Measurements from ENCODE around the gene GSTM1.
"Not testable (repeated sequence)": the region's sequence is repeated elsewhere in the genome, so short reads cannot be mapped to it uniquely, and the experiment has no call there.

The GSTM1 gene

GRCh38 chr1:109694400-109694799, 6.8 kb downstream of the GSTM1 start:
- POLR2A ChIA-PET, DNase-seq: not testable (repeated sequence)

GRCh38 chr1:109695138-109695537, 7.5 kb downstream of the GSTM1 start:
- H3K9me3 ChIP-seq (ENCODE audit: control extremely low read depth in 1 of 5, control insufficient read depth in 4 of 5, insufficient read depth in 2 of 5, low read depth in 1 of 5, low read length in 4 of 5); DNase-seq; H3K27me3 ChIP-seq (replicated peaks in 2 of 5; ENCODE audit: control insufficient read depth in 4 of 5, insufficient read depth in 5 of 5, low read length in 4 of 5); H3K4me1 ChIP-seq (ENCODE audit: control extremely low read depth in 1 of 4, control insufficient read depth in 4 of 4, insufficient read depth in 4 of 4, low read length in 3 of 4); POLR2A ChIA-PET; CTCF ChIA-PET; H3K4me3 ChIP-seq (ENCODE audit: control insufficient read depth in 1 of 7, extremely low read depth in 1 of 7, insufficient read depth in 4 of 7, low read depth in 2 of 7, low read length in 6 of 7); H3K27ac ChIP-seq (ENCODE audit: insufficient read depth in 1 of 2, low read depth in 1 of 2, low read length in 2 of 2, poor library complexity in 1 of 2, severe bottlenecking in 2 of 2): not testable (repeated sequence)
- no CpG with 5 or more reads among the region's 3 CpGs for WGBS (ENCODE audit: insufficient coverage)
- peaks cover 0 to 28% (median 0%) of the 10 kb centered on the region in 4 experiments for H3K36me3 ChIP-seq (ENCODE audit: control insufficient read depth in 4 of 4, insufficient read depth in 4 of 4, low read length in 3 of 4)

More at GRCh38 chr1:109694400-109694799, 6.8 kb downstream of the GSTM1 start:
- H3K4me3 ChIP-seq (ENCODE audit: control insufficient read depth in 1 of 7, extremely low read depth in 1 of 7, insufficient read depth in 4 of 7, low read depth in 2 of 7, low read length in 6 of 7); H3K27ac ChIP-seq (ENCODE audit: insufficient read depth in 1 of 2, low read depth in 1 of 2, low read length in 2 of 2, poor library complexity in 1 of 2, severe bottlenecking in 2 of 2); H3K9me3 ChIP-seq (ENCODE audit: control extremely low read depth in 1 of 5, control insufficient read depth in 4 of 5, insufficient read depth in 2 of 5, low read depth in 1 of 5, low read length in 4 of 5); CTCF ChIA-PET; H3K27me3 ChIP-seq (replicated peaks in 2 of 5; ENCODE audit: control insufficient read depth in 4 of 5, insufficient read depth in 5 of 5, low read length in 4 of 5); H3K4me1 ChIP-seq (ENCODE audit: control extremely low read depth in 1 of 4, control insufficient read depth in 4 of 4, insufficient read depth in 4 of 4, low read length in 3 of 4): not testable (repeated sequence)
- no CpG with 5 or more reads among the region's 5 CpGs for WGBS (ENCODE audit: insufficient coverage)
- H3K36me3 ChIP-seq (ENCODE audit: control insufficient read depth in 4 of 4, insufficient read depth in 4 of 4, low read length in 3 of 4) = peaks cover 0 to 34% (median 0%) of the 10 kb centered on the region in 4 experiments

- ChIA-PET CTCF (no interaction called here), POLR2A (no interaction called here)
- no peaks in the 10 kb centered on the region for H3K9me3 ChIP-seq (ENCODE audit: control extremely low read depth in 1 of 5, control insufficient read depth in 4 of 5, insufficient read depth in 2 of 5, low read depth in 1 of 5, low read length in 4 of 5)
- no CpG with 5 or more reads among the region's 4 CpGs for WGBS (ENCODE audit: insufficient coverage)
- no peak for DNase-seq
- no peak overlapping the region for H3K27ac ChIP-seq (ENCODE audit: insufficient read depth in 1 of 2, low read depth in 1 of 2, low read length in 2 of 2, poor library complexity in 1 of 2, severe bottlenecking in 2 of 2)
- no peaks in the 10 kb centered on the region for H3K27me3 ChIP-seq (replicated peaks in 2 of 5; ENCODE audit: control insufficient read depth in 4 of 5, insufficient read depth in 5 of 5, low read length in 4 of 5)
- H3K4me3 ChIP-seq (ENCODE audit: control insufficient read depth in 1 of 7, extremely low read depth in 1 of 7, insufficient read depth in 4 of 7, low read depth in 2 of 7, low read length in 6 of 7) = no peak overlapping the region
- H3K4me1 ChIP-seq (ENCODE audit: control extremely low read depth in 1 of 4, control insufficient read depth in 4 of 4, insufficient read depth in 4 of 4, low read length in 3 of 4) = no peaks in the 10 kb centered on the region
- peaks cover 0 to 12% (median 0%) of the 10 kb centered on the region in 4 experiments for H3K36me3 ChIP-seq (ENCODE audit: control insufficient read depth in 4 of 4, insufficient read depth in 4 of 4, low read length in 3 of 4)
These were observed 9.4 kb downstream of the GSTM1 start for GRCh38 chr1:109697066-109697465.

- CTCF ChIA-PET = not testable (repeated sequence)
- no CpG with 5 or more reads among the region's 4 CpGs for WGBS (ENCODE audit: insufficient coverage)
- H3K36me3 ChIP-seq (ENCODE audit: control insufficient read depth in 4 of 4, insufficient read depth in 4 of 4, low read length in 3 of 4) = peaks cover 0 to 12% (median 0%) of the 10 kb centered on the region in 4 experiments
These were observed 10.2 kb downstream of the GSTM1 start for GRCh38 chr1:109697861-109698260.

GRCh38 chr1:109702940-109703339, 15.3 kb downstream of the GSTM1 start:
- H3K9me3 ChIP-seq (ENCODE audit: control extremely low read depth in 1 of 5, control insufficient read depth in 4 of 5, insufficient read depth in 2 of 5, low read depth in 1 of 5, low read length in 4 of 5); DNase-seq; H3K27ac ChIP-seq (ENCODE audit: insufficient read depth in 1 of 2, low read depth in 1 of 2, low read length in 2 of 2, poor library complexity in 1 of 2, severe bottlenecking in 2 of 2); CTCF ChIA-PET; H3K4me3 ChIP-seq (ENCODE audit: control insufficient read depth in 1 of 7, extremely low read depth in 1 of 7, insufficient read depth in 4 of 7, low read depth in 2 of 7, low read length in 6 of 7); H3K4me1 ChIP-seq (ENCODE audit: control extremely low read depth in 1 of 4, control insufficient read depth in 4 of 4, insufficient read depth in 4 of 4, low read length in 3 of 4); H3K27me3 ChIP-seq (replicated peaks in 2 of 5; ENCODE audit: control insufficient read depth in 4 of 5, insufficient read depth in 5 of 5, low read length in 4 of 5); H3K36me3 ChIP-seq (ENCODE audit: control insufficient read depth in 4 of 4, insufficient read depth in 4 of 4, low read length in 3 of 4); POLR2A ChIA-PET: not testable (repeated sequence)
- WGBS (ENCODE audit: insufficient coverage) = 100% methylated on average over 1 of the region's 3 CpGs

More at GRCh38 chr1:109697861-109698260, 10.2 kb downstream of the GSTM1 start:
- H3K4me1 ChIP-seq (ENCODE audit: control extremely low read depth in 1 of 4, control insufficient read depth in 4 of 4, insufficient read depth in 4 of 4, low read length in 3 of 4); DNase-seq; H3K9me3 ChIP-seq (ENCODE audit: control extremely low read depth in 1 of 5, control insufficient read depth in 4 of 5, insufficient read depth in 2 of 5, low read depth in 1 of 5, low read length in 4 of 5); H3K27me3 ChIP-seq (replicated peaks in 2 of 5; ENCODE audit: control insufficient read depth in 4 of 5, insufficient read depth in 5 of 5, low read length in 4 of 5); POLR2A ChIA-PET; H3K4me3 ChIP-seq (ENCODE audit: control insufficient read depth in 1 of 7, extremely low read depth in 1 of 7, insufficient read depth in 4 of 7, low read depth in 2 of 7, low read length in 6 of 7); H3K27ac ChIP-seq (ENCODE audit: insufficient read depth in 1 of 2, low read depth in 1 of 2, low read length in 2 of 2, poor library complexity in 1 of 2, severe bottlenecking in 2 of 2): not testable (repeated sequence)

- Histone ChIP-seq H3K36me3 (ENCODE audit: control insufficient read depth in 4 of 4, insufficient read depth in 4 of 4, low read length in 3 of 4) (peaks cover 0 to 3% (median 0%) of the 10 kb centered on the region in 4 experiments), H3K4me3 (ENCODE audit: control insufficient read depth in 1 of 7, extremely low read depth in 1 of 7, insufficient read depth in 4 of 7, low read depth in 2 of 7, low read length in 6 of 7) (no peak overlapping the region), H3K4me1 (ENCODE audit: control extremely low read depth in 1 of 4, control insufficient read depth in 4 of 4, insufficient read depth in 4 of 4, low read length in 3 of 4) (no peaks in the 10 kb centered on the region), H3K9me3 (ENCODE audit: control extremely low read depth in 1 of 5, control insufficient read depth in 4 of 5, insufficient read depth in 2 of 5, low read depth in 1 of 5, low read length in 4 of 5) (peaks cover 0 to 9% (median 3%) of the 10 kb centered on the region in 5 experiments), H3K27ac (ENCODE audit: insufficient read depth in 1 of 2, low read depth in 1 of 2, low read length in 2 of 2, poor library complexity in 1 of 2, severe bottlenecking in 2 of 2) (no peak overlapping the region), H3K27me3 (replicated peaks in 2 of 5; ENCODE audit: control insufficient read depth in 4 of 5, insufficient read depth in 5 of 5, low read length in 4 of 5) (no peaks in the 10 kb centered on the region)
- ChIA-PET CTCF (interaction anchor here (1.4 kb wide), 1 partner anchor 63 kb away, joined by 4 read pairs; no protein-coding TSS in a partner anchor), POLR2A (no interaction called here)
- DNase-seq = no peak
- 78% methylated on average over 7 of the region's 8 CpGs for WGBS (ENCODE audit: insufficient coverage)
These were observed 16.6 kb downstream of the GSTM1 start for GRCh38 chr1:109704173-109704572.

GRCh38 chr1:109705411-109705810, 17.8 kb downstream of the GSTM1 start:
- peaks cover 0 to 9% (median 3%) of the 10 kb centered on the region in 5 experiments for H3K9me3 ChIP-seq (ENCODE audit: control extremely low read depth in 1 of 5, control insufficient read depth in 4 of 5, insufficient read depth in 2 of 5, low read depth in 1 of 5, low read length in 4 of 5)
- H3K27ac ChIP-seq (ENCODE audit: insufficient read depth in 1 of 2, low read depth in 1 of 2, low read length in 2 of 2, poor library complexity in 1 of 2, severe bottlenecking in 2 of 2) = no peak overlapping the region
- H3K4me3 ChIP-seq (ENCODE audit: control insufficient read depth in 1 of 7, extremely low read depth in 1 of 7, insufficient read depth in 4 of 7, low read depth in 2 of 7, low read length in 6 of 7) = no peak overlapping the region
- DNase-seq = no peak
- H3K4me1 ChIP-seq (ENCODE audit: control extremely low read depth in 1 of 4, control insufficient read depth in 4 of 4, insufficient read depth in 4 of 4, low read length in 3 of 4) = no peaks in the 10 kb centered on the region
- WGBS (ENCODE audit: insufficient coverage) = 96% methylated on average over 4 of the region's 4 CpGs
- ChIA-PET POLR2A (no interaction called here), CTCF (interaction anchor here (1.4 kb wide), 1 partner anchor 64 kb away, joined by 4 read pairs; no protein-coding TSS in a partner anchor)
- H3K27me3 ChIP-seq (replicated peaks in 2 of 5; ENCODE audit: control insufficient read depth in 4 of 5, insufficient read depth in 5 of 5, low read length in 4 of 5) = no peaks in the 10 kb centered on the region
- peaks cover 0 to 3% (median 0%) of the 10 kb centered on the region in 4 experiments for H3K36me3 ChIP-seq (ENCODE audit: control insufficient read depth in 4 of 4, insufficient read depth in 4 of 4, low read length in 3 of 4)
